Measurements from ENCODE around the gene PRB2. TPM values are rescaled to one million over a fixed set of nuclear protein-coding genes. Genes with fewer than 3 reads are reported as not detected.

The PRB2 gene
- total RNA-seq, 1 donor from 2014 or later = not detected

DNA sequence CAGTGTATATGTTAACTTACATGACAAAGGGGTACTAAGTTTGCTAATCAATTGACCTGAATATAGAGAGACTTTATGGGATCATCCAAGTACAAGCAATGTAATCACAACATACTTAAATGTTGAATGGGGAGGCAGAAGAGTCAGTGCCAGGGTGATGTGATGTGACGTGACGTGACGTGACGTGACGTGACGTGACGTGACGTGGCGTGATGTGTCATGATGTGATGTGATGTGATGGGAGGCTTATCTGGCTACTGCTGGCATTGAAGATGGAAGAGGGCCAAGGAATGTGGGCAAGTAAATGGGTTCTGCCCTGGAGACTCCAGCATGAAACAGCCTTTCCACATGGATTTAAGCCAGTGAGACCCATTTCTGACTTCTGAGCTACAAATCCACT, 46.9 kb downstream of the PRB2 start:
- no peaks in the 10 kb centered on the region for H3K9me3 Mint-ChIP-seq (ENCODE audit: unreplicated experiment)
- no peak overlapping the region for H3K4me3 Mint-ChIP-seq (ENCODE audit: unreplicated experiment)
- no peaks in the 10 kb centered on the region for H3K36me3 Mint-ChIP-seq (ENCODE audit: low read depth, unreplicated experiment)
- H3K4me1 Mint-ChIP-seq (ENCODE audit: unreplicated experiment) = peaks cover 2% of the 10 kb centered on the region
- H3K27me3 Mint-ChIP-seq (ENCODE audit: unreplicated experiment) = no peaks in the 10 kb centered on the region
- DNase-seq (ENCODE audit: low spot score) = no peak
- H3K27ac Mint-ChIP-seq (ENCODE audit: unreplicated experiment) = no peak overlapping the region
- TF ChIP-seq, protein P1, sequence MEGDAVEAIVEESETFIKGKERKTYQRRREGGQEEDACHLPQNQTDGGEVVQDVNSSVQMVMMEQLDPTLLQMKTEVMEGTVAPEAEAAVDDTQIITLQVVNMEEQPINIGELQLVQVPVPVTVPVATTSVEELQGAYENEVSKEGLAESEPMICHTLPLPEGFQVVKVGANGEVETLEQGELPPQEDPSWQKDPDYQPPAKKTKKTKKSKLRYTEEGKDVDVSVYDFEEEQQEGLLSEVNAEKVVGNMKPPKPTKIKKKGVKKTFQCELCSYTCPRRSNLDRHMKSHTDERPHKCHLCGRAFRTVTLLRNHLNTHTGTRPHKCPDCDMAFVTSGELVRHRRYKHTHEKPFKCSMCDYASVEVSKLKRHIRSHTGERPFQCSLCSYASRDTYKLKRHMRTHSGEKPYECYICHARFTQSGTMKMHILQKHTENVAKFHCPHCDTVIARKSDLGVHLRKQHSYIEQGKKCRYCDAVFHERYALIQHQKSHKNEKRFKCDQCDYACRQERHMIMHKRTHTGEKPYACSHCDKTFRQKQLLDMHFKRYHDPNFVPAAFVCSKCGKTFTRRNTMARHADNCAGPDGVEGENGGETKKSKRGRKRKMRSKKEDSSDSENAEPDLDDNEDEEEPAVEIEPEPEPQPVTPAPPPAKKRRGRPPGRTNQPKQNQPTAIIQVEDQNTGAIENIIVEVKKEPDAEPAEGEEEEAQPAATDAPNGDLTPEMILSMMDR (IDR thresholded peaks at IDR 0.05; ENCODE audit: unreplicated experiment) = no peak

DNA sequence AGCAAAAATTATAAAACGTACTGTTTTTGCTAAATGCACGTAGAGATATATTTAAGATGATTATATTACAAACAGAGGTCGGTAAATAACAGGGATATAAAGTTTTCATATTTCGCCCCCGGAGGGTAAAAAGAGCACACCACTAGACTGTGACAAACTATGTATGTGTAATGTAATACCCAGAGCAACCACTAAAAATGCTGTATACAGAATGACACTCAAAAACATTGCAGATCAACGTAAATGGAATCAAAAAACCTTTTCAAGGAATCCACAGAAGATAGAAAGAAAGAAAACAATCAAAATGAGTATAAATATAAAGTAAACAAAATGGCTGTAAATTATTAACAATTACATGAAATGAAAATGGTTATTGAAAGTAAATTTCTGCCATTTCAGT, 47.6 kb downstream of the PRB2 start:
- TF ChIP-seq, protein P1 (IDR thresholded peaks at IDR 0.05; ENCODE audit: unreplicated experiment) = peak; percentile 73
- Mint-ChIP-seq H3K27ac (ENCODE audit: unreplicated experiment) (no peak overlapping the region), H3K27me3 (ENCODE audit: unreplicated experiment) (no peaks in the 10 kb centered on the region), H3K4me1 (ENCODE audit: unreplicated experiment) (peaks cover 2% of the 10 kb centered on the region), H3K36me3 (ENCODE audit: low read depth, unreplicated experiment) (no peaks in the 10 kb centered on the region), H3K4me3 (ENCODE audit: unreplicated experiment) (no peak overlapping the region), H3K9me3 (ENCODE audit: unreplicated experiment) (no peaks in the 10 kb centered on the region)
- DNase-seq (ENCODE audit: low spot score) = no peak

DNA sequence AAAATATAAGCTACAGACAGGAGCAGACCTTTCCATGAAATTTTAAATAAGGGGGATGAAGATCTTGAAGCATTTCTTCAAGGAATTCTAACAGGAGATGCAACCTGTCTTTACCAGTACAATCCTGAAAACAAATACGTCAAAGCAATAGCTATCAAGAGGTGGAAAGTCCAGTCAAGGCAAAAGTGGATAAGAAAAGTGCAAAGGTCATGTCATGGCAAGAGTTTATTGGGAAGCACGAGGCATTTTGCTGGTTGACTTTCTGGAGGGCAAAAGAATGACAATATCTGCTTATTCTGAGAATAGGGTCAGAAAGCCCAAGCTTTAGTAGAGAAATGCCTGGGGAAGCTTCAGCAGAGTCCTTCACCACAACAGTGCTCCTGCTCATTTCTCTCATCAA, 50.9 kb downstream of the PRB2 start:
- Mint-ChIP-seq H3K27ac (ENCODE audit: unreplicated experiment) (no peak overlapping the region), H3K27me3 (ENCODE audit: unreplicated experiment) (no peaks in the 10 kb centered on the region), H3K4me3 (ENCODE audit: unreplicated experiment) (no peak overlapping the region), H3K9me3 (ENCODE audit: unreplicated experiment) (no peaks in the 10 kb centered on the region), H3K4me1 (ENCODE audit: unreplicated experiment) (no peaks in the 10 kb centered on the region), H3K36me3 (ENCODE audit: low read depth, unreplicated experiment) (no peaks in the 10 kb centered on the region)
- TF ChIP-seq, protein P1 (IDR thresholded peaks at IDR 0.05; ENCODE audit: unreplicated experiment) = no peak
- DNase-seq (ENCODE audit: low spot score) = no peak

Other genes starting within 250 kb of the PRB2 start
- gene SMIM10L1, start 224.4 kb downstream of the PRB2 start, total RNA-seq (ENCODE audit: unreplicated experiment) = 15.9 TPM
- not detected for gene TAS2R42, start 208.6 kb downstream of the PRB2 start, total RNA-seq (ENCODE audit: unreplicated experiment)
- gene PRB3, start 125.9 kb downstream of the PRB2 start, total RNA-seq (ENCODE audit: unreplicated experiment) = not detected
- gene PRB4, start 85.1 kb downstream of the PRB2 start, total RNA-seq (ENCODE audit: unreplicated experiment) = not detected

Measured in endothelial cell (in vitro differentiated cells).